ENCODE data around the gene ARL5B. TPM values are rescaled to one million over a fixed set of nuclear protein-coding genes. Genes with fewer than 3 reads are reported as not detected.
A peak's percentile ranks its signal among the peaks of the same experiment; 100 is the strongest.

Gene ARL5B
- total RNA-seq = 10 to 100 TPM; 44.8 to 55.4 TPM
- 47.9 TPM for polyA plus RNA-seq (2013, experiment 1 of 2)
- 52.2 TPM for polyA plus RNA-seq (2013, experiment 2 of 2)
- long read RNA-seq, experiment 1, full-length matches to known transcripts = 4 of 25 reads
- long read RNA-seq, experiment 1, partial matches to known transcripts = 0 of 25 reads
- long read RNA-seq, experiment 1, other reads (novel, unspliced or antisense) = 21 of 25 reads
- long read RNA-seq, experiment 2, full-length matches to known transcripts = 76 of 114 reads
- long read RNA-seq, experiment 2, partial matches to known transcripts = 33 of 114 reads
- long read RNA-seq, experiment 2, other reads (novel, unspliced or antisense) = 5 of 114 reads
- long read RNA-seq, experiment 3, full-length matches to known transcripts = 73 of 91 reads
- long read RNA-seq, experiment 3, partial matches to known transcripts = 1 of 91 reads
- long read RNA-seq, experiment 3, other reads (novel, unspliced or antisense) = 17 of 91 reads
- long read RNA-seq, experiment 4, partial matches to known transcripts = 0 of 2 reads
- long read RNA-seq, experiment 4, other reads (novel, unspliced or antisense) = 2 of 2 reads

GRCh38 chr10:18659125-18659818 is at the start of gene ARL5B:
Gene ARL5B (plus strand): TSS chr10:18659431. CDS start chr10:18659638, 207 bp downstream.
- H3K4me3 ChIP-seq (ENCODE audit: low read length) = peak within 1 kb of the TSS; percentile 95
- Mint-ChIP-seq H3K9me3 (no peaks in the 10 kb centered on the region), H3K27me3 (ENCODE audit: insufficient read depth) (no peaks in the 10 kb centered on the region), H3K36me3 (ENCODE audit: low read depth) (peaks cover 13% of the 10 kb centered on the region), H3K27ac (peak within 1 kb of the TSS; percentile 98), H3K4me3 (peak within 1 kb of the TSS; percentile 99), H3K4me1 (peaks cover 18% of the 10 kb centered on the region)
- H3K36me3 ChIP-seq (ENCODE audit: control insufficient read depth, insufficient read depth, low read length) = peaks cover 12% of the 10 kb centered on the region
- H3K27me3 ChIP-seq (ENCODE audit: control insufficient read depth, insufficient read depth, low read length, poor library complexity, severe bottlenecking) = no peaks in the 10 kb centered on the region
- no peaks in the 10 kb centered on the region for H3K4me1 ChIP-seq (ENCODE audit: control insufficient read depth, insufficient read depth, low read length)
- H3K9me3 ChIP-seq (ENCODE audit: control insufficient read depth, low read length) = no peaks in the 10 kb centered on the region
- no peak for TF ChIP-seq CTCF (conservative IDR thresholded peaks at IDR 0.05)
- peak within 1 kb of the TSS; percentile 99 for H3K27ac ChIP-seq (ENCODE audit: low read depth, low read length)
- peak; percentile 99 for DNase-seq
- WGBS, 2 experiments (ENCODE audit: insufficient coverage in 1 of 2, insufficient read length in 1 of 2) = 0% methylated on average over 31 to 72 of the region's 72 CpGs
- H3K9ac ChIP-seq (ENCODE audit: extremely low read depth, low read length, poor library complexity, severe bottlenecking) = peak within 1 kb of the TSS; percentile 94

- peaks cover 3% of the 10 kb centered on the region for H3K4me1 ChIP-seq (ENCODE audit: control insufficient read depth, insufficient read depth, low read length)
- no peaks in the 10 kb centered on the region for H3K9me3 Mint-ChIP-seq
- no peaks in the 10 kb centered on the region for H3K9me3 ChIP-seq (ENCODE audit: control insufficient read depth, low read length)
- H3K27ac Mint-ChIP-seq = peak overlapping the region; percentile 86
- no peak for TF ChIP-seq CTCF (conservative IDR thresholded peaks at IDR 0.05)
- H3K4me1 Mint-ChIP-seq = peaks cover 15% of the 10 kb centered on the region
- peaks cover 27% of the 10 kb centered on the region for H3K36me3 Mint-ChIP-seq (ENCODE audit: low read depth)
- peaks cover 40% of the 10 kb centered on the region for H3K36me3 ChIP-seq (ENCODE audit: control insufficient read depth, insufficient read depth, low read length)
- WGBS, 2 experiments (ENCODE audit: insufficient coverage in 1 of 2, insufficient read length in 1 of 2) = 76 to 85% methylated on average over 3 of the region's 3 CpGs
- H3K4me3 ChIP-seq (ENCODE audit: low read length) = no peak overlapping the region
- no peak overlapping the region for H3K4me3 Mint-ChIP-seq
- H3K27ac ChIP-seq (ENCODE audit: low read depth, low read length) = no peak overlapping the region
- peak; percentile 52 for DNase-seq
- H3K9ac ChIP-seq (ENCODE audit: extremely low read depth, low read length, poor library complexity, severe bottlenecking) = no peak overlapping the region
- no peaks in the 10 kb centered on the region for H3K27me3 ChIP-seq (ENCODE audit: control insufficient read depth, insufficient read depth, low read length, poor library complexity, severe bottlenecking)
- H3K27me3 Mint-ChIP-seq (ENCODE audit: insufficient read depth) = no peaks in the 10 kb centered on the region
These were observed 48.7 kb upstream of the ARL5B start for GRCh38 chr10:18610517-18610916.

GRCh38 chr10:18611168-18611567 is 48.1 kb upstream of the ARL5B start:
- no peak overlapping the region for H3K9ac ChIP-seq (ENCODE audit: extremely low read depth, low read length, poor library complexity, severe bottlenecking)
- H3K4me3 ChIP-seq (ENCODE audit: low read length) = no peak overlapping the region
- TF ChIP-seq CTCF (conservative IDR thresholded peaks at IDR 0.05) = no peak
- H3K36me3 ChIP-seq (ENCODE audit: control insufficient read depth, insufficient read depth, low read length) = peaks cover 46% of the 10 kb centered on the region
- H3K4me1 ChIP-seq (ENCODE audit: control insufficient read depth, insufficient read depth, low read length) = peaks cover 3% of the 10 kb centered on the region
- Mint-ChIP-seq H3K27ac (no peak overlapping the region), H3K4me1 (peaks cover 11% of the 10 kb centered on the region), H3K4me3 (no peak overlapping the region), H3K27me3 (ENCODE audit: insufficient read depth) (no peaks in the 10 kb centered on the region), H3K9me3 (no peaks in the 10 kb centered on the region), H3K36me3 (ENCODE audit: low read depth) (peaks cover 27% of the 10 kb centered on the region)
- H3K27me3 ChIP-seq (ENCODE audit: control insufficient read depth, insufficient read depth, low read length, poor library complexity, severe bottlenecking) = no peaks in the 10 kb centered on the region
- no peaks in the 10 kb centered on the region for H3K9me3 ChIP-seq (ENCODE audit: control insufficient read depth, low read length)
- no peak overlapping the region for H3K27ac ChIP-seq (ENCODE audit: low read depth, low read length)
- no peak for DNase-seq
- 95 to 100% methylated on average over 3 to 4 of the region's 4 CpGs for WGBS, 2 experiments (ENCODE audit: insufficient coverage in 1 of 2, insufficient read length in 1 of 2)

Measured in endodermal cell (in vitro differentiated cells).